ENCODE data around the gene IVNS1ABP.
"Not testable (repeated sequence)": the region's sequence is repeated elsewhere in the genome, so short reads cannot be mapped to it uniquely, and the experiment has no call there.

IVNS1ABP gene

GRCh38 chr1:185252404-185252803 is 64.6 kb downstream of the IVNS1ABP start:
- DNase-seq (ENCODE audit: low read depth), result not testable (repeated sequence)

- not testable (repeated sequence) for DNase-seq (ENCODE audit: low read depth)
Measured at GRCh38 chr1:185251928-185252327, 65.1 kb downstream of the IVNS1ABP start.

GRCh38 chr1:185250063-185250462 is 67.0 kb downstream of the IVNS1ABP start:
- DNase-seq (ENCODE audit: low read depth), result no peak

- no peak for DNase-seq (ENCODE audit: low read depth)
Measured at GRCh38 chr1:185249563-185249962, 67.5 kb downstream of the IVNS1ABP start.

Measured in T-helper 22 cell (primary cell).